Neural cell (in vitro differentiated cells): ENCODE measurements around the gene SASH3.

ENCODE experiments used
- CTCF ChIP-seq: fragments of 450-650 bp; IDR thresholded peaks from 2 replicates; pipeline ENCODE4 v1.5.1; 2014; ENCODE audit warnings: antibody characterized with exemption, mild to moderate bottlenecking, moderate library complexity; ENCODE audit not compliant: poor library complexity, severe bottlenecking
- EP300 ChIP-seq: fragments of 450-650 bp; conservative IDR thresholded peaks from 2 replicates; pipeline ENCODE4 v1.6.1; 2014; ENCODE audit warnings: antibody characterized with exemption, mild to moderate bottlenecking, moderate library complexity; ENCODE audit not compliant: poor library complexity, severe bottlenecking
- EZH2 ChIP-seq: fragments of 200-600, 300-800 bp; shearing (Covaris generic), sonication (generic); IDR thresholded peaks from 2 replicates; pipeline ENCODE4 v1.6.1; 2014; ENCODE audit warnings: antibody characterized with exemption, low read length, borderline replicate concordance, mild to moderate bottlenecking; ENCODE audit not compliant: insufficient read depth, poor library complexity, severe bottlenecking
- RAD21 ChIP-seq: fragments of 450-650 bp; conservative IDR thresholded peaks from 2 replicates; pipeline ENCODE4 v1.6.1; 2014; ENCODE audit warnings: antibody characterized with exemption, mild to moderate bottlenecking, moderate library complexity

DNA sequence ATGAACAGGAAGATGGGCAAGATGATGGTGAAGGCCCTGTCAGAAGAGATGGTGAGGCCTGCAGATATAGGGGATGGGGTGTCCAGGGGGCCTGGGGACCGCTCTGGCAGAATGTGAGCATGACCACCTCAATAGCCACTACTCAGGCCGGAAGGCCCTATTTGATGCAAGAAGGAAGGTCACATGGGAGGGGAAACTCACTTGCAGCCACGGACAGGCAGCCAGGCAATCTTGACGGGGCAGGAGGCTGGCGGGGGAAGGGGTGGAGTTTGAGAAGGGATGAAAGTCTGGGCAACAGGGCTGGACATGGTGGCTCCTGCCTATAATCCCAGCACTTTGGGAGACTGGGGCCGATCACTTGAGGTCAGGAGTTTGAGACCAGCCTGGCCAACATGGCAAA lies 8.8 kb downstream of the SASH3 start:
- no peak for TF ChIP-seq CTCF
- TF ChIP-seq RAD21: no peak
- no peak for TF ChIP-seq EZH2
- no peak for TF ChIP-seq EP300
